Vagina (tissue), 2 donors: Measurements from ENCODE around the gene APOL1. TPM values are rescaled to one million over a fixed set of nuclear protein-coding genes. Genes with fewer than 3 reads are reported as not detected.

Experiments
- DNase-seq, 2 donors: peaks; one replicate each; pipeline ENCODE4 v3.0.0-alpha.2; 2017; ENCODE audit errors: extremely low spot score in 2 of 2
- H3K27ac ChIP-seq: fragments of 200-600 bp; sonication (generic); one replicate; pipeline ENCODE4 v1.5.1; 2019
- H3K27me3 ChIP-seq: fragments of 200-600 bp; sonication (generic); one replicate; pipeline ENCODE4 v1.5.1; 2019
- H3K36me3 ChIP-seq, 2 donors: fragments of 200-600 bp; sonication (generic); one replicate each; pipeline ENCODE4 v1.5.1; 2017 to 2019
- H3K4me1 ChIP-seq: fragments of 200-600 bp; sonication (generic); one replicate; pipeline ENCODE4 v1.5.1; 2019
- H3K4me3 ChIP-seq, 2 donors: fragments of 200-600 bp; sonication (generic); 1 replicate in 1 of 2; 2 replicates in 1 of 2; pipeline ENCODE4 v1.5.1; 2016 to 2019
- H3K9me3 ChIP-seq: fragments of 200-600 bp; sonication (generic); one replicate; pipeline ENCODE4 v1.5.1; 2019
- POLR2A ChIP-seq, 2 donors: fragments of 450-650 bp; IDR thresholded peaks; one replicate each; pipeline ENCODE4 v1.6.1; 2017; ENCODE audit warnings: antibody characterized with exemption in 2 of 2, mild to moderate bottlenecking in 2 of 2, moderate library complexity in 2 of 2
- POLR2AphosphoS5 ChIP-seq, 2 donors: sonication (generic); formaldehyde crosslinking; IDR thresholded peaks; one replicate each; pipeline ENCODE4 v1.9.0; 2017; ENCODE audit warnings: antibody characterized with exemption in 2 of 2, mild to moderate bottlenecking in 2 of 2, low read depth in 1 of 2; ENCODE audit not compliant: insufficient read depth in 1 of 2
- intact Hi-C: fragments of 100-400 bp; cut with DNase I; formaldehyde crosslinking; loops from one replicate; pipeline ENCODE4 v1.15.1; 2023
- total RNA-seq: library from RNA; depleted of rRNA; stranded (reverse); fragments of >200 nt; gene quantifications from one replicate; pipeline ENCODE4 v1.2.3, GENCODE V29; 2016
- TF ChIP-seq, protein P1 (sequence below), 3 experiments: fragments of 450-650 bp in 2 of 3; fragments of 200-600 bp in 1 of 3; sonication (generic) in 1 of 3; IDR thresholded peaks; one replicate each; pipeline ENCODE4 v1.5.1; 2017 to 2019; ENCODE audit warnings: antibody characterized with exemption in 3 of 3, mild to moderate bottlenecking in 2 of 3, moderate library complexity in 2 of 3

APOL1 gene
- total RNA-seq, 1 donor from 2014 or later: 28.5 TPM

- DNase-seq: peak; percentile 79 to 87
- Histone ChIP-seq H3K9me3 (no peaks in the 10 kb centered on the region), H3K27ac (peak overlapping the region; percentile 93), H3K36me3 (peaks cover 0 to 3% of the 10 kb centered on the region in 2 donors), H3K4me3 (peak overlapping the region; percentile 56 to 73), H3K4me1 (peaks cover 49% of the 10 kb centered on the region), H3K27me3 (no peaks in the 10 kb centered on the region)
- intact Hi-C loops: no loop called here
- TF ChIP-seq, protein P1, sequence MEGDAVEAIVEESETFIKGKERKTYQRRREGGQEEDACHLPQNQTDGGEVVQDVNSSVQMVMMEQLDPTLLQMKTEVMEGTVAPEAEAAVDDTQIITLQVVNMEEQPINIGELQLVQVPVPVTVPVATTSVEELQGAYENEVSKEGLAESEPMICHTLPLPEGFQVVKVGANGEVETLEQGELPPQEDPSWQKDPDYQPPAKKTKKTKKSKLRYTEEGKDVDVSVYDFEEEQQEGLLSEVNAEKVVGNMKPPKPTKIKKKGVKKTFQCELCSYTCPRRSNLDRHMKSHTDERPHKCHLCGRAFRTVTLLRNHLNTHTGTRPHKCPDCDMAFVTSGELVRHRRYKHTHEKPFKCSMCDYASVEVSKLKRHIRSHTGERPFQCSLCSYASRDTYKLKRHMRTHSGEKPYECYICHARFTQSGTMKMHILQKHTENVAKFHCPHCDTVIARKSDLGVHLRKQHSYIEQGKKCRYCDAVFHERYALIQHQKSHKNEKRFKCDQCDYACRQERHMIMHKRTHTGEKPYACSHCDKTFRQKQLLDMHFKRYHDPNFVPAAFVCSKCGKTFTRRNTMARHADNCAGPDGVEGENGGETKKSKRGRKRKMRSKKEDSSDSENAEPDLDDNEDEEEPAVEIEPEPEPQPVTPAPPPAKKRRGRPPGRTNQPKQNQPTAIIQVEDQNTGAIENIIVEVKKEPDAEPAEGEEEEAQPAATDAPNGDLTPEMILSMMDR (IDR thresholded peaks at IDR 0.05): no peak
- TF ChIP-seq POLR2A (IDR thresholded peaks at IDR 0.05) (no peak), POLR2AphosphoS5 (IDR thresholded peaks at IDR 0.05; ENCODE audit: insufficient read depth in 1 of 2, low read depth in 1 of 2) (no peak)
These were observed 14.4 kb upstream of the APOL1 start for GRCh38 chr22:36238373-36239149.

- no peaks in the 10 kb centered on the region for H3K27me3 ChIP-seq
- intact Hi-C loops: no loop called here
- H3K9me3 ChIP-seq: no peaks in the 10 kb centered on the region
- peak in 1 of 2 donors; percentile 86 for DNase-seq
- H3K36me3 ChIP-seq: peaks cover 0 to 3% of the 10 kb centered on the region in 2 donors
- TF ChIP-seq POLR2AphosphoS5 (IDR thresholded peaks at IDR 0.05; ENCODE audit: insufficient read depth in 1 of 2, low read depth in 1 of 2) (no peak), POLR2A (IDR thresholded peaks at IDR 0.05) (no peak)
- TF ChIP-seq, protein P1 (IDR thresholded peaks at IDR 0.05): no peak
- peak overlapping the region; percentile 93 for H3K27ac ChIP-seq
- H3K4me1 ChIP-seq: peaks cover 54% of the 10 kb centered on the region
- peak overlapping the region; percentile 56 to 73 for H3K4me3 ChIP-seq
These were observed 13.9 kb upstream of the APOL1 start for GRCh38 chr22:36239150-36239400.

- intact Hi-C loops: no loop called here
- Histone ChIP-seq H3K27me3 (no peaks in the 10 kb centered on the region), H3K27ac (peak within 1 kb of the TSS; percentile 93), H3K4me1 (peaks cover 56% of the 10 kb centered on the region), H3K9me3 (no peaks in the 10 kb centered on the region), H3K4me3 (peak within 1 kb of the TSS; percentile 56 to 73), H3K36me3 (peaks cover 0 to 3% of the 10 kb centered on the region in 2 donors)
- peak; percentile 96 to 97 for DNase-seq
- TF ChIP-seq, protein P1 (IDR thresholded peaks at IDR 0.05): peak in 2 of 3 experiments; percentile 64 to 66
- TF ChIP-seq POLR2AphosphoS5 (IDR thresholded peaks at IDR 0.05; ENCODE audit: insufficient read depth in 1 of 2, low read depth in 1 of 2) (peak; percentile 81 to 94), POLR2A (IDR thresholded peaks at IDR 0.05) (peak in 1 of 2 donors; percentile 87)
These were observed 13.3 kb upstream of the APOL1 start, which contains the start of gene APOL2 for GRCh38 chr22:36239401-36240171. Gene APOL2, minus strand, starts transcription at chr22:36239527. Its CDS starts 6,365 bp downstream, at chr22:36233162.

DNA sequence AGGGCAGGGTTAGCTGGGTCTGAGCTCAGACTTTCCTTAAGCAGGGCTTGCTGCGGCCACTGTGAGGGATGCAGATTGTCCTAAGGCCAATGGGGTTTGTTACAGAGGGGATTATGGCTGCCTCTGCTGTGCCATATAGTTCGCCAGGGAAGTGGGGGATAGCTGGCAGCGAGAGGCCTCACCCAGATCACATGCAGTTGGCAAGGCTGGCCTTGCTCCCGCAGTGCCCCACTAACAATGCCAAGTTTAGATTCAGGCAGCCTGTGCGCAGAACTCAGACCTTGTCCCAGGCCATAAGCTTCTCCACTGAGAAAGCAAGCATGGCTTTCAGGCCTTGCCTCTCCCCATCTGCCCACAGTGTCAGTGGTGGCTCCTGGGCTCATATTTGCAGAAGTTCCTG is 8.9 kb upstream of the APOL1 start:
- no peaks in the 10 kb centered on the region for H3K36me3 ChIP-seq
- no peaks in the 10 kb centered on the region for H3K27me3 ChIP-seq
- no peak overlapping the region for H3K4me3 ChIP-seq
- no peaks in the 10 kb centered on the region for H3K9me3 ChIP-seq
- intact Hi-C loops: no loop called here
- H3K4me1 ChIP-seq: peaks cover 15% of the 10 kb centered on the region
- peak overlapping the region; percentile 64 for H3K27ac ChIP-seq
- TF ChIP-seq POLR2A (IDR thresholded peaks at IDR 0.05) (no peak), POLR2AphosphoS5 (IDR thresholded peaks at IDR 0.05; ENCODE audit: insufficient read depth in 1 of 2, low read depth in 1 of 2) (no peak)
- TF ChIP-seq, protein P1 (IDR thresholded peaks at IDR 0.05): no peak
- peak in 1 of 2 donors; percentile 37 for DNase-seq
